Activated B cell treated with CpG ODN at 0.5 μM for 24 hours (primary cell): ENCODE data around the gene EEF1AKMT2. TPM values are rescaled to one million over a fixed set of nuclear protein-coding genes. Genes with fewer than 3 reads are reported as not detected.

Experiments used
- ATAC-seq: fragments of 200-7000 bp; cut with Tn5 transposase; one replicate; pipeline ENCODE4 v1.10.0; 2021; ENCODE audit warnings: low read depth, mild to moderate bottlenecking, moderate library complexity
- CTCF ChIA-PET: fragments of 350-600 bp; sonication (Branson Sonifier 250); formaldehyde crosslinking; loops from one replicate; lab custom pipeline; 2021; ENCODE audit warnings: antibody characterized with exemption; lab: Charles Lee
- POLR2A ChIA-PET: fragments of 350-600 bp; sonication (Branson Sonifier 250); formaldehyde crosslinking; loops from one replicate; lab custom pipeline; 2021; ENCODE audit warnings: antibody characterized with exemption; lab: Charles Lee
- DNase-seq: peaks from one replicate; pipeline ENCODE4 v3.0.0; 2022
- H3K27ac Mint-ChIP-seq: one replicate; pipeline ENCODE4 v1.8.0; 2020; ENCODE audit warnings: mixed read lengths
- H3K27me3 Mint-ChIP-seq: one replicate; pipeline ENCODE4 v1.8.0; 2021; ENCODE audit warnings: mixed read lengths
- H3K36me3 Mint-ChIP-seq: one replicate; pipeline ENCODE4 v1.8.0; 2021; ENCODE audit warnings: low read depth, mixed read lengths
- H3K4me1 Mint-ChIP-seq: one replicate; pipeline ENCODE4 v1.8.0; 2021; ENCODE audit warnings: mixed read lengths
- H3K4me3 Mint-ChIP-seq: one replicate; pipeline ENCODE4 v1.8.0; 2020; ENCODE audit warnings: mild to moderate bottlenecking, mixed read lengths
- H3K9me3 Mint-ChIP-seq: one replicate; pipeline ENCODE4 v1.8.0; 2020; ENCODE audit warnings: mixed read lengths
- CTCF ChIP-seq: fragments of 200-600 bp; IDR thresholded peaks from one replicate; pipeline ENCODE4 v1.8.0; 2022; ENCODE audit warnings: antibody characterized with exemption, mild to moderate bottlenecking
- intact Hi-C: fragments of 100-400 bp; cut with micrococcal nuclease; formaldehyde crosslinking; loops from one replicate; pipeline ENCODE4 v1.15.1; 2024
- total RNA-seq: library from RNA; stranded (reverse); gene quantifications from 2 replicates; pipeline ENCODE4 v1.2.3, GENCODE V29; 2022

Gene EEF1AKMT2
- total RNA-seq, 1 donor from 2014 or later, result 16.5 TPM

GRCh38 chr10:124716369-124716768, 75.3 kb downstream of the EEF1AKMT2 start:
- DNase-seq (no peak), ATAC-seq (no peak)
- peak overlapping the region; percentile 24 for H3K4me3 Mint-ChIP-seq
- peaks cover 96% of the 10 kb centered on the region for H3K4me1 Mint-ChIP-seq
- H3K9me3 Mint-ChIP-seq, result no peaks in the 10 kb centered on the region
- H3K36me3 Mint-ChIP-seq, result peaks cover 29% of the 10 kb centered on the region
- ChIA-PET POLR2A (interaction anchor here (1.4 to 14.1 kb wide), 10 partner anchors 10 to 181 kb away, joined by 3 to 312 read pairs (median 74); partner anchors contain the start of gene ABRAXAS2), CTCF (interaction anchor here (0.9 to 4.9 kb wide), 4 partner anchors 19 to 71 kb away, joined by 3 to 44 read pairs (median 5); no protein-coding TSS in a partner anchor)
- TF ChIP-seq CTCF, result no peak
- intact Hi-C loops, result loop anchor here (10.0 kb wide), 1 partner anchor 1328 kb away; no protein-coding TSS in a partner anchor
- peak overlapping the region; percentile 93 for H3K27ac Mint-ChIP-seq
- H3K27me3 Mint-ChIP-seq, result no peaks in the 10 kb centered on the region

GRCh38 chr10:124715439-124715838, 76.2 kb downstream of the EEF1AKMT2 start:
- DNase-seq (no peak), ATAC-seq (no peak)
- TF ChIP-seq CTCF, result no peak
- Mint-ChIP-seq H3K27me3 (no peaks in the 10 kb centered on the region), H3K27ac (peak overlapping the region; percentile 93), H3K36me3 (peaks cover 31% of the 10 kb centered on the region), H3K4me3 (no peak overlapping the region), H3K4me1 (peaks cover 96% of the 10 kb centered on the region), H3K9me3 (no peaks in the 10 kb centered on the region)
- ChIA-PET CTCF (interaction anchor here (1.1 to 4.9 kb wide), 4 partner anchors 13 to 30 kb away, joined by 3 to 44 read pairs (median 5); no protein-coding TSS in a partner anchor), POLR2A (interaction anchor here (1.1 to 14.1 kb wide), 6 partner anchors 9 to 61 kb away, joined by 3 to 312 read pairs (median 42); no protein-coding TSS in a partner anchor)
- intact Hi-C loops, result loop anchor here (10.0 kb wide), 1 partner anchor 1329 kb away; no protein-coding TSS in a partner anchor

- DNase-seq, result no peak
- H3K4me3 Mint-ChIP-seq, result no peak overlapping the region
- CTCF ChIA-PET, result interaction anchor here (1.1 kb wide), 1 partner anchor 13 kb away, joined by 3 read pairs; no protein-coding TSS in a partner anchor
- H3K4me1 Mint-ChIP-seq, result peaks cover 97% of the 10 kb centered on the region
- H3K36me3 Mint-ChIP-seq, result peaks cover 31% of the 10 kb centered on the region
- no peaks in the 10 kb centered on the region for H3K9me3 Mint-ChIP-seq
- intact Hi-C loops, result loop anchor here (10.0 kb wide), 1 partner anchor 1331 kb away; no protein-coding TSS in a partner anchor
- TF ChIP-seq CTCF, result no peak
- POLR2A ChIA-PET, result interaction anchor here (0.6 to 14.1 kb wide), 8 partner anchors 9 to 36 kb away, joined by 3 to 312 read pairs (median 3); no protein-coding TSS in a partner anchor
- no peaks in the 10 kb centered on the region for H3K27me3 Mint-ChIP-seq
- ATAC-seq, result no peak
- peak overlapping the region; percentile 77 for H3K27ac Mint-ChIP-seq
Measured at GRCh38 chr10:124713679-124714255, 77.9 kb downstream of the EEF1AKMT2 start.

GRCh38 chr10:124712704-124713407, 78.8 kb downstream of the EEF1AKMT2 start:
- Mint-ChIP-seq H3K4me1 (peaks cover 97% of the 10 kb centered on the region), H3K27ac (peak overlapping the region; percentile 77), H3K4me3 (no peak overlapping the region), H3K9me3 (no peaks in the 10 kb centered on the region), H3K27me3 (no peaks in the 10 kb centered on the region), H3K36me3 (peaks cover 32% of the 10 kb centered on the region)
- TF ChIP-seq CTCF, result no peak
- POLR2A ChIA-PET, result interaction anchor here (0.6 to 14.1 kb wide), 9 partner anchors 10 to 28 kb away, joined by 3 to 312 read pairs (median 3); no protein-coding TSS in a partner anchor
- DNase-seq, result no peak
- CTCF ChIA-PET, result interaction anchor here (1.1 kb wide), 1 partner anchor 12 kb away, joined by 3 read pairs; no protein-coding TSS in a partner anchor
- no peak for ATAC-seq
- intact Hi-C loops, result loop anchor here (10.0 kb wide), 1 partner anchor 1332 kb away; no protein-coding TSS in a partner anchor
